DMS153 treated with DMSO at 0.1 percent for 48 hours (cell line): ENCODE data around the gene SIVA1.
A peak's percentile ranks its signal among the peaks of the same experiment; 100 is the strongest.

Source experiments
- DNase-seq: peaks from one replicate; lab custom pipeline; 2025; ENCODE audit not compliant: unreplicated experiment; lab: John Stamatoyannopoulos, UW

SIVA1 gene

DNA sequence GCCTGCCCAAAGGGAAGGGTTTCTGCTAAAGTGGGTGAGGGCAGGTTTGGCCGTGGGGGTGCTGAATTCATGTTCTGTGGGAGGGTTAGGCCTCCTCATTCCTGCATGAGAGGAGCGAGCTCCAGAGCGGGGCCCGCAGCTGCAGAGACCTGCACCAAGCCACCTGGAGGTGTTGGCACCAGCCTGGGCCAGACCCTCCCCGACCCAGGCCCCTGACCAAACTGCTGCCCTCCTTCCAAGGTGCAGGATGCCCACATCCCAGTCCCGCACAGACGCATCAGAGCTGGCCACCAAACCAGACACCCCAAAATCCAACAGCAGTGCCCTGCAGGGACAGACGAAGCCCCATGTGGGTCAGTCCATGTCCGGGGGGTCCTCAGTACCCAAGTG, 18.4 kb upstream of the SIVA1 start:
- DNase-seq = no peak

DNA sequence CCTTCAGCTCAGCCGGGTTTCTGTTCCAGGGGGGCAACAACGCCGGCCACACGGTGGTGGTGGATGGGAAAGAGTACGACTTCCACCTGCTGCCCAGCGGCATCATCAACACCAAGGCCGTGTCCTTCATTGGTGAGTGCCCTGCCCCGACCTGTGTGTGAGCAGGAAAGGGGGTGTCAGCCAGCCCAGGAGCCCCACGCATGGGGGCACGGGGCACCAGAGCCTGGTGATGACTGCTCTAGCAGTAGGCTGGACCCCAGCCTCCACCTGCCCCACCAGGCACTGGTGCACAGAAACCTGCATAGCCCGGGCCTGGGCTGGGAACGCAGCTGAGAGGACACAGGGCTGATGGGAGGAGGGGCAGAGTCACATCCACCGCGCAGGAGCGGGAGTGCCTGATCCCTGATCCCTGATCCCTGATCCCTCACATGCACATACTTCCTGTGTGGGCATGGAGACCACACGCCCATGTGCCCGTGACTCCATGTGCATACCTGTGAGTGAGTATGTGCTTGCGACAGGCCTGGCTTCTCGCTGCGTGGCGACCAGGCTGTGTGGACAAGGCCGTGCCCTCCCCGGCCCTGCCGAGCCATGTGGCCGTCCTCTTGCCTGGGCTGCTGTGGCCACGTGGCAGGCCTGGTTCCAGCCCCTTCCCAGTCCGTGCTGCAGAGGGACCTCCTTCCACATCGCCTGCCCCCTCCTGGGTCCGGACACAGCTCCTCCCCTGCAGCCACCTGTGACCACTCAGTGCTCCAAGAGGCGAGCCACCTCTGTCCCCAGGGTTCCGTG, 17.8 kb upstream of the SIVA1 start:
- DNase-seq = no peak

DNA sequence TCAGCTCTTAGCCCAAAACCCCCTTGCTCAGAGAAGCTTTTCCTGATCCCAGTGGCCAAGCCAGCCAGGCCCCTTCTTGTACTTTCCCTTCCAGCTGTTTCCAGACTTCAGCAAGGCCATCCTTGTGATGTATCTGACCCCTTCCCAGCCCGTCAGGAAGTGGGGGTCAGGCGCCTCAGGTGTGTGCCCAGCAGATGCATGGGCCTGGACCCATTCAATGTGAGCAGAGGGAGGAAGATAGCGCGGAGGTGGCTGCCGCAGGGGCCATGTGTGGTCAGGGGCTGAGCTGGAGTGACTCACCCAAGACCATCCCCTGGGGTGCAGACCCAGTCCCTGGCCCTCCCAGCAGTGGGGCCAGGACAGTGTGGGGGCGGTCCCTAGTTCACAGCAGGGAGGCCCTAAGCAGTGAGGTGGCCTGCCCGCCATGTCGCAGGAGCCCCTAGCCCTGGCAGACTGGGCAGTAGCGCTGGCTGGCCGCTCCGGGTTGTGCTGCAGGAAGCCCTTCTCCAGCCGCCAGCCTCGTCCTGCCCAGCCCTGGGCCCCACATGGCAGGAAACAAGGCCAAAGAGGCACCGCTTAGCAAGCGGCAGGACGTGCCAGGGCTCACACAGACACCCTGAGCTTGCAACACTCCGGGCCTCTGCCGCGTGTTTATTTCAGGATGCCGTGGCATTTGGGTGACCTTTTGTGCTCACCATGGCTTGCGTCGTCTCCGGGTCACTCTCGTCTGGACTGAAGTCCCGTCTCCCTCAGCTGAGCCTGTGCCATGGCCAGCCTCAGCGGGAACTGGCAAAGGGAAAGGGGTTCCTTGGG, 16.9 kb upstream of the SIVA1 start:
- no peak for DNase-seq

DNA sequence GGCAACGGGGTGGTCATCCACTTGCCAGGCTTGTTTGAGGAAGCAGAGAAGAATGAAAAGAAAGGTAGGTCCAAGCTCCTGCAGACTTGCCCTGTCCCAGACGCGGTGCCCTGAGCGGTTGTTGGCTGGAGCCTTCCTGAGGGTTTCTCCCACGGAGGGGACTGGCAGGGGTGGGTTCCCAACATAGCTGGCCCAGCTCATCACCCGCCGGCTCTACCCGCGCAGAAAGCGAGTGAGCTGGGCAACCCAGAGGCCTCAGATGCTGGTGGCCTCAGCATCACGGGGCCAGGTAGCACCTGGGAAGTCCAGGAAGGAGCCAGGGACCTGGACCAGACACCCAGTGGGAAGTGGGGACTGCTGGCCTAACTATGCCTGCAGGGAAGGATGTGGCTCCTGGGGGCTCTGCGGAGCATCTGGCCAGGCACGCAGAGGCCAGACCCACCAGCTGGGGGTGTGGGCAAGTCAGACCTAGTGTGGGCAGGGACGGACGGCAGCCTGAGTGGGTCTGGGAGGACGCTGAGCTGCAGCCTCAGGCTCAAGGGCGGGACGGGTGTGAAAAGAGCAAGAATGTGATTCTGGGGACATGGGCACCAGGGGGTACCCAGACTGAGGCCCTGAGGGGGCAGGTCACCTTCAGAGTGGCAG, 14.4 kb upstream of the SIVA1 start:
- DNase-seq = no peak

DNA sequence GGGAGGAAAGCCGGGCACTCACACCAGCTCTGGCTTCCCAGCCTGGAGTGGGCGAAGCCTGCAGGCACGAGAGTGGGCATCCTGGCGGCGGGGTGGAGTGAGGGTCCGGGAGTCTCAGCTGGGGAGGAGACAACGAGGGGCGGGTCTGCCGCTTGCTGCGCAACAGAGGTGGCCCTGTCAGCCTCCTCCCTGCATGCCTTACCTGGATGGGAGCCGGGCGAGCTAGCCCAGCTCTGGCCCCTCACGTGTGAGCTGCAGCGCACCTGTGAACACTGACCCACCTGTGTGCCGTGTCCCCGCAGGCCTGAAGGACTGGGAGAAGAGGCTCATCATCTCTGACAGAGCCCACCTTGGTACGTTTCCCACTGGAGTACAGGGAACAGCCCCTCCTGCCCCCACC, 13.9 kb upstream of the SIVA1 start:
- DNase-seq = no peak

DNA sequence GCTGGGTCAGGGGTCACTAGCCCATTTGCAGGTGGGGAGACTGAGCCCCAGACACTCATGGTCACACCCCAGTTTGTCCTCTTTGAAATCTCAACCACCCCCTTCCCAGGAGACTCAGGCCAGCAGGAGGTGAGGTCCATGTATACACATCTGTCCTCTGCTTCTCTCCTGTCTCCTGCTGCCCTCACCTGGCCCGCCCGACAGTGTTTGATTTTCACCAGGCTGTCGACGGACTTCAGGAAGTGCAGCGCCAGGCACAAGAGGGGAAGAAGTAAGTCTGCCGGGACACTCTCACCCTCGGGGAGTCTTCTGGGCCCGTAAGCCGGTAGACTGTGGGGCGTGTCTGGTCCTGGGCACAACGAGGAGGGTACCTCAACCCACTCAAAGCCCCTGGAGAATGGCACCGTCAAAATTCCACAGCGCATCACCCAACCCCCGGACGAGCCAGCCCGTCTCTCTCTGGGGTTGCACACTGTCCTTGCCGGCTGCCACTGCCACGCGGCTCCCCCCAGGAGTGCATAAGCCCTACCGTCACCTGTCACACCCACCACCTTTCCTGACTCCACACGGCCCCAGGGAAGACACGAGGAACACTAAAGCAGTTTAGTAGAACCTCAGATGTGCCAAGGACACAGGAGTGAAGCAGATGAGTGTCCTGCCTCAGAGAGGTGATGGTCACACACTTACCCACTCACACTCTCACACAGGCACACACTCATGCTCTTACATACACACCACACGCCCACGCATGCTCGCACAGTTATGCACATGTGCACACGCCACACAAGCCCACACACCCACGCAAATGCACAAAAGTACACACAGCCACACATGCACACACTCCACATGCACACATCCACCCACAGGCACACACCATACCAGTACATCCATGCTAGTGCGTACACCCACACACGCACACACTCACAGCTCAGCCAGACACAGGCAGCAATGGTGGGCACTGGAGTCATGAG, 13.1 kb upstream of the SIVA1 start:
- no peak for DNase-seq

DNA sequence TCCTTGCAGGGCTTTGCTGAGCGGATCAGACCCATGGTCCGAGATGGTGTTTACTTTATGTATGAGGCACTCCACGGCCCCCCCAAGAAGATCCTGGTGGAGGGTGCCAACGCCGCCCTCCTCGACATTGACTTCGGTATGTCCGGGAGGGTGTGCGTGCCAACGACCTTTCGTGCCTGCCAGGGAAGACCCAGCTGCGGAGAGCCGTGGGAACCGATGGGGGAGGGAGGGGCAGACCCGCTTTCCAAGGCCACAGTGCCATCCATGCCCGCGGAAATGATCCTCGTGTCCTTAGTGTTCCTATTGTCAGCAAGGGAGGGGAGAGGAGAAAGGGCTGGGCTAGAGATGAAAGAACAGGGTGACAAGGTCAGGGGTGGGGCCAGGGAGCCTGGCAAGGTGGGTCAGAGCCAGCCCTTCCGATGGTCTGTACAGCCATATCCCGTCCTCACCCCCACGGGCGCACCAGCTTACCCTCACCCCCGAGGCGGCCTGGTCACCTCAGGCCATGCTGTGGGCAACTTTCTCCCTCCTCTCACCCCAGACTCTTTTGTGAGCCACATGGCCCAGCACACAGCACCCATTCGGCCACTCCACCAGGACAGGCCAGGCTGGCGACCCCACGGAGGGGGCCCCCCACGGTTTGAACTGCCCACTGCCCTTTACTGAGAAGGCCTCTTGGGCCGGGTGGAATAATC, 11.7 kb upstream of the SIVA1 start:
- DNase-seq = no peak

DNA sequence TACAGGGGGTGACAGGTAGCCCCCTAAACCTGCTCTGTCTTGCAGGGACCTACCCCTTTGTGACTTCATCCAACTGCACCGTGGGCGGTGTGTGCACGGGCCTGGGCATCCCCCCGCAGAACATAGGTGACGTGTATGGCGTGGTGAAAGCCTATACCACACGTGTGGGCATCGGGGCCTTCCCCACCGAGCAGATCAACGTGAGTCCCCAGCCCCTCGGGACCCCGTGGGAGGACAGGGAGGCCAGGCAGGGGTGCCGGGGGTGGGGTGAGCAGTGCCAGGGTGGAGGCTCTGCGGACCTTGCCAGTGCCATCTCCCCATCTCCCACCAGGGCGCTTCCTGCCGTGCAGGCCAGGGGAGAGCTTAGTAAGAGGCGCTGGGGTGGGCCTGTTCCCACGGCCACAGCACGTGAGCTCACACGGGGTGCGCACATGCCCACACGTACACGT, 11.1 kb upstream of the SIVA1 start:
- no peak for DNase-seq

DNA sequence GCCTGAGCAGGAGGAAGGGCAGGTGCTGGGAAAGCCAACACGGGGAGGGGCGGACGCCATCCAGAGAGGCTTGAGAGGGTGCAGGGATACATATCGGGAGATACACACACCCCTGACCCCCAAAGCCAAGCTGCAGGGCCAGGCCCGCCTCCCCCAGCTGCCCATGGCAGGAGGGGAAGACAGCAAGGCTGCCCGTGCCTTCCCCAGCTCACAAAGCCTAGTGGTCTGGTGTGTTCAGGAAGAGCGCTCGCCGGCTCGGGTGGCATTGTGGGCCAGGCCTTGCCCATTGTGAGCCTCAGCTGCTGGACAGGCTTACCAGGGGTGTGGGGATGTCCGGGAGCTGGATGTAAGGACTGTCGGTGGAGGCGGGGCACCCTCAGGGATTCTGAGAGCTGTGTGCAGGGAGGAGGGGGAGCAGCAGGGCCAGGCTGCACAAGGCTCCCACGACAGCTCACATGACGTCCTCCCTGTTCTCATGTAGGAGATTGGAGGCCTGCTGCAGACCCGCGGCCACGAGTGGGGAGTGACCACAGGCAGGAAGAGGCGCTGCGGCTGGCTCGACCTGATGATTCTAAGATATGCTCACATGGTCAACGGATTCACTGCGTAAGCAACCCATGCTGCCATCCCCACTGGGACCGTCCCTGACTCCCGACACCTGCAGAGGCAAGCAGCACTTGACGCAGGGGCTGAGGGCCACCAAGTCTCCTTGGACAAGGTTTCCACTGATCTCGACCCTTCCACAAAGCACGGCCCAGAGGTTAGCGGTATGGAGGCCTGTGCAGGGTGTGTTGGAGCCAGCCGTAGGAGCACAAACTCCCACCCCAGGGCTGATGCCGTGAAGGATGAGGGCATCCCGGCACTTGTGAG, 10.1 kb upstream of the SIVA1 start:
- DNase-seq = no peak

DNA sequence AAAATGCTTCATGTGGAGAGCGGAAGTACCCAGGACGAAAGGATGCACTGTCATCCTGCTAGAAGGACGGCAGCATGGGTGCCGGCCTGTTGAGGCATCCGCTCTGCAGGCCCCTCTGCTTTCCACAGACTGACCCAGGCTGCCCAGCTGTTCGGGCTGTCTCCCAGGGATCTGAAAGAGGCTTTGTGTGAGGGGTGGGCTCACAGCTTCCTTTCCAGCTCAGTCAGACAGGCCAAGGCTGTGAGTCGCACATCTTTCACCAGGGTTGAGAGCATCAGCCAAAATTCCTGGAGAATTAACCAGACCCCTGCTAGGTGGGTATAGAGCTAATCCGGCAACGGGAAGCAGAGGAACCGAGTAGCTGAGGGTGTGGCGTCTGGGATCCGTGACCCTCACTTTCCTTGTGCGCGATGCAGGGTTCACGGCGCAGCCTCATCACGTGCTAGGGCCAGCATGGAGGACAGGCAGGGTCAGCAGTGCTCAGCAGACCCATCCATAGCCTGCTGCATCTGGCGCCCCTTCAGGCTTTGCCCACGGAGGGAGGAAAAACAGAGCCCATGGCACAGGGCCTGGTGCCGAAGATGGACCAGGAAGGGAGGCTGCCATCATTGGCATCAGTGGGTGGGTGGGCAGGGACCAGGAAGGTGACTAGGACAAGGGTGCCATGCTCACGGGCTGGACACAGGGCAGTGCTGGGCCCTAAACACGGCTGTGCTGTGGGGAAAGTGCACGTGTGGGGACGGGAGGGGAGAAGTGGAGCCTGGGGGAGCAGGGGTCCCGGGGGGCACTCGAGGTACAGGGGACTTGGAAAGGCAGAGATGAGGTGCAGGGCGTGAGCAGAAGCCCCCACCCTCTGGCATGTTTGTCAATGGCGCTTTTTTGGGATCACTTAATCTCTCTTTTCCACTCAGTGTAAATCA, 9.2 kb upstream of the SIVA1 start:
- no peak for DNase-seq

DNA sequence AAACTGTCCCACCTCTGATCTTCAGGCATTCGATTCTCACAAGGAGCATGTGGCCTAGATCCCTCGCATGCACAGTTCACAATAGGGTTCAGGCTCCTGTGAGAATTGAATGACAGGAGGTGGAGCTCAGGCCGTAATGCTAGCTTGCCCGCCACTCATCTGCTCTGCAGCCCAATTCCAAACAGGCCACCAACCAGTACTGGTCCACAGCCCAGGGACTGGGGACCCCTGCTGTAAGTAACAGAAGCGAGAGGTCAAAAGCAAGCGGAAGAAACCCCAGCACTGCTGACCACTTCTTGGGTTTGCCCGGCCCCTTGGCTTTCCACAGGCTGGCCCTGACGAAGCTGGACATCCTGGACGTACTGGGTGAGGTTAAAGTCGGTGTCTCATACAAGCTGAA, 8.5 kb upstream of the SIVA1 start:
- DNase-seq = no peak

DNA sequence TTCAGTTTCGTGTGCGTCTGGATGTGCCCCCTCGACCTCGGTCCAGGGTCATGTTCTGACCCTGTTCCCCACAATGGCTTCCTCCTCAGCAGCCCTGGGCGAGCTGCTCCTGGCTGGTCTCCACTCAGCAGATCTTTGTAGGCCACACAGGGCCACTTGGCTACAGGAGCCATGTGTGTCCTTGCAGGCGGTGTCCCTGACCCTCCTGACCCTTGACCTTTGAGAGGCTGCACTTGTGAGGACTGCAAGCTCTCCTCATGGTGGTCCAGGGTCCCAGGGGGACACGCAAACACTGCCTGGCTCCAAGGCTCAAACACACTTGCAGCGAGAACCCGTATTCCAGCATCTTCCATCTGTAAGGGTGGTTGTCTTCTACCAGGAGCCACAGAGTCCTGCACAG, 7.5 kb upstream of the SIVA1 start:
- DNase-seq = no peak

DNA sequence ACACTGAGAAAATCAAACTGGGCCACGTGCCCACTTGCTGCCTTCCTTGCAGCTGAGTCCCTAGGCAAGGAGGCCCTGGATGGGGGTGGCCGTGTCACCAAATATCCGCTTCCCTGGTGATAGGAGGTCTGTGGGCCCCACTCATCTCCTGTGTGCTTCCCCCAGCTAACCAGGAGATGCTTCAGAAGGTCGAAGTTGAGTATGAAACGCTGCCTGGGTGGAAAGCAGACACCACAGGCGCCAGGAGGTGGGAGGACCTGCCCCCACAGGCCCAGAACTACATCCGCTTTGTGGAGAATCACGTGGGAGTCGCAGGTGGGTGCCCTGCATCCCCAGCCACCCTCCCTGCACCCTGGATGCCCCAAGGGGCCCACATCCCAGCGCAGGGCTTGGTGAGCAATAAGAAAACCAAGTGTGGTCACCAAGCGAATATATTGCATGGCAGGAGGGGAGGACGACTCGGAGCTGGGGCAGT, 6.8 kb upstream of the SIVA1 start:
- no peak for DNase-seq

DNA sequence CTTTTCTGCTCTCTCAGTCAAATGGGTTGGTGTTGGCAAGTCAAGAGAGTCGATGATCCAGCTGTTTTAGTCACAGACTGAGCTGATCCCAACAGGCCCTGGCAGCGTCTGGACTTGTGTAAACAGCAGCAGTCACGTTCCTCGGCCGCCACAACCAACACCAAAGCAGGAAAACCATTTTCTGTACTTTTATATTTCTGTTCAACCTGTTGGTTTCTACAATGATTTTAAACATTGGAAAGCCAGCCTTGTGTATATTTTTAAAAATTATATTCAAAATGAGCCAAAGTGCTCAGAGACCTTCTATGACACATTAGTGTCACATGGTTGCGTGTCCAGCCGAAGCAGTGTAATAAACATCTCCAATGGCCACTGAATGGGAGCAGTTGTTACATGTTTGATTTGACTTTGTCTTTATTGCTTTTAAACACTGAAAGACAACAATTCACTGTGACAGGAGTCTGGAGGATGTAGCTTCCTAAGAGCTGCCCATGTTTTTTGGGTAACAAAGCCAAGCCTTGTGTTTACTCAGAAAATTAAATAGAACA, 5.9 kb upstream of the SIVA1 start:
- peak; percentile 31 for DNase-seq

DNA sequence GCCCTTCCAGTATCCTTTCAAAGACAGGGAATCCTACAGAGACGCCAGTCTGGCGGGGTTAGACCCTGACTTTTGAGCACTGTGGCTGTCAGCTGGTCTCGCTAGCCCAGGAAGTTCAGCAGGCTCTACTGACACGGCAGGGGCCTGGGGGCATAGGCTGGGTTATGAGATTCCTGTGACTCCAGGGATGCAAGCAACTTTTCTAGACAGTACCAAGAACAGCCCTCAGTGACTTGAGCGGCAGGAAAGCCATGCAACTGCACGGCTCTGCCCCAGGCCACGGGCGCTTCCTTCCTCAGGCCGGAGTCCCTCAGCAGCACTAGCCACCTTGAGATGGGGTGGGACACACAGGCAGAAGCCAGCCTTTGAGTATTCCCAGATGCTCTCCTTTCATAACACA, 5.1 kb upstream of the SIVA1 start:
- DNase-seq = no peak

DNA sequence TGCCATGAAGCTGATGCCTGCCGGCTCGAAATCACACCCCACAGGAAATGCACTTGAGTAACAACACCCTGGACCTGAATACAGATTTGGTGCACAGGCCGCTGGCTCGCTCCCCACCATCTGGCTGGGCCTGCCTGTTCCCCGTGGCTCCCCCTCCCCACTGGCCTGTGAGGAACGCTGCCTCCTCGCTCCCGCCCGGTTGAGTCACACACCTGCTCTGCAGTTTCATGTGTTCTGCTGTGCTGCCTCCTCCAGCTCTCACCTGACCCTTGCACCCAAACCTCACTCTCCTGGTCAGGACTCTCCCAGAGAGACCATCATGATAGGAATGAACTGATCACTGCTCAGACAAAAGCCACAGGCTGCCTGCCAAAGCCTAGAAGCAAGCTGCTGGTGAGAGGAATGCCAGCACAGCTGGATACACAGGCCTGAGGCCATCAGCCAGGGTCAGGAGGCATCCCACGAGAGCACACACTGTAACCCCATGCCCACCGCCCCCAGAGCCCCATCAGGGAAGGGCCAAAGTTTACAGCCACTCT, 3.8 kb upstream of the SIVA1 start:
- DNase-seq = no peak

DNA sequence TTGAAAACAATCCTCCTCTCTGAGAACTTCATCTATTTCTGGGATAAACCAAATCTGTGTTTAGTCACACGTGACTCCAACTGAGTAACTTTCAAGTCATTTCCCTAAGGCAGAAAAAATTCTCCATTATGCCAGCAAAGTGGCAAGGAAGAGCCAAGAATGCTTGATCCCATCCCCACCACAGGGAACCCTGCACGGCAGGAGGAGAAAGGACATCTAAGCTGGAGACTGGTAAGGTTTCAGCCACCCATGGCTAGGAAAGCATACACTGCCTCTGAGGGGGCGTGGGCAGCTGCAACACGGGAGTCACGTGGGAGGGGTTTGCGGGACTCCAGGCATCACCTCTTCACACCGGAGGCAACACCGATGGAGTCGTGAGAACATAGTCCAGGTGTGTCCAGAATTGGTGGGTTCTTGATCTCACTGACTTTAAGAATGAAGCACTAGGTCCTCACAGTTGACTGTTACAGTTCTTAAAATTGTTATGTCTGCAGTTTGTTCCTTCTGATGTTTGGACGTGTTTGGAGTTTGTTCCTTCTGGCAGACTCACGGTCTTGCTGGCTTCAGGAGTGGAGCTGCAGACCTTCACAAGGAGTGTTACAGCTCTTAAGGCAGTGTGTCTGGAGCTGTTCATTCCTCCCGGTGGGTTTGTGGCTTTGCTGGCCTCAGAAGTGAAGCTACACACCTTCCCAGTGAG, 2.7 kb upstream of the SIVA1 start:
- DNase-seq = no peak
